Tibial nerve (tissue), 4 donors: ENCODE results near the gene TPM2.

Experiments
- EP300 ChIP-seq, 2 donors: sonication (generic); formaldehyde crosslinking; IDR thresholded peaks; one replicate each; pipeline ENCODE4 v1.6.1; 2017; ENCODE audit warnings: antibody characterized with exemption in 2 of 2, mild to moderate bottlenecking in 1 of 2
- POLR2A ChIP-seq, 2 donors: fragments of 450-650 bp; IDR thresholded peaks; one replicate each; pipeline ENCODE4 v1.6.1; 2017; ENCODE audit warnings: antibody characterized with exemption in 2 of 2, mild to moderate bottlenecking in 2 of 2, moderate library complexity in 2 of 2
- TF ChIP-seq, protein P1 (sequence below), 5 experiments: fragments of 200-600 bp in 3 of 5; fragments of 450-650 bp in 2 of 5; sonication (generic) in 3 of 5; IDR thresholded peaks; one replicate each; pipeline ENCODE4 v1.5.1; 2016 to 2019; ENCODE audit warnings: antibody characterized with exemption in 5 of 5, mild to moderate bottlenecking in 3 of 5, moderate library complexity in 2 of 5

- TF ChIP-seq, protein P1, sequence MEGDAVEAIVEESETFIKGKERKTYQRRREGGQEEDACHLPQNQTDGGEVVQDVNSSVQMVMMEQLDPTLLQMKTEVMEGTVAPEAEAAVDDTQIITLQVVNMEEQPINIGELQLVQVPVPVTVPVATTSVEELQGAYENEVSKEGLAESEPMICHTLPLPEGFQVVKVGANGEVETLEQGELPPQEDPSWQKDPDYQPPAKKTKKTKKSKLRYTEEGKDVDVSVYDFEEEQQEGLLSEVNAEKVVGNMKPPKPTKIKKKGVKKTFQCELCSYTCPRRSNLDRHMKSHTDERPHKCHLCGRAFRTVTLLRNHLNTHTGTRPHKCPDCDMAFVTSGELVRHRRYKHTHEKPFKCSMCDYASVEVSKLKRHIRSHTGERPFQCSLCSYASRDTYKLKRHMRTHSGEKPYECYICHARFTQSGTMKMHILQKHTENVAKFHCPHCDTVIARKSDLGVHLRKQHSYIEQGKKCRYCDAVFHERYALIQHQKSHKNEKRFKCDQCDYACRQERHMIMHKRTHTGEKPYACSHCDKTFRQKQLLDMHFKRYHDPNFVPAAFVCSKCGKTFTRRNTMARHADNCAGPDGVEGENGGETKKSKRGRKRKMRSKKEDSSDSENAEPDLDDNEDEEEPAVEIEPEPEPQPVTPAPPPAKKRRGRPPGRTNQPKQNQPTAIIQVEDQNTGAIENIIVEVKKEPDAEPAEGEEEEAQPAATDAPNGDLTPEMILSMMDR (IDR thresholded peaks at IDR 0.05): no peak
- TF ChIP-seq POLR2A (IDR thresholded peaks at IDR 0.05) (no peak), EP300 (IDR thresholded peaks at IDR 0.05) (peak in 1 of 2 donors; percentile 4)
These were observed 2.1 kb upstream of the TPM2 start for GRCh38 chr9:35691757-35692301.
